ENCODE data around the gene IGSF6. TPM values are rescaled to one million over a fixed set of nuclear protein-coding genes. Genes with fewer than 3 reads are reported as not detected.

The IGSF6 gene
- total and polyA plus RNA-seq, 2 of the 8 experiments (the other 6 are each of a cell fraction or from before 2014, with no cell fraction given), result not detected

- Histone ChIP-seq H2BK20ac (ENCODE audit: low read length) (no peak overlapping the region), H3K36me3 (ENCODE audit: control insufficient read depth in 2 of 4, insufficient read depth in 4 of 4, low read length in 3 of 4) (no peaks in the 10 kb centered on the region), H2AFZ (ENCODE audit: low read length) (no peak overlapping the region), H2BK15ac (ENCODE audit: low read length) (no peak overlapping the region), H3K79me1 (ENCODE audit: low read depth, low read length) (no peaks in the 10 kb centered on the region), H2AK5ac (ENCODE audit: low read depth, low read length) (no peak overlapping the region), H4K20me1 (replicated peaks in 1 of 2; ENCODE audit: control insufficient read depth in 1 of 2, insufficient read depth in 2 of 2, low read length in 2 of 2) (no peaks in the 10 kb centered on the region), H3K23me2 (ENCODE audit: low read depth, low read length) (no peaks in the 10 kb centered on the region), H4K8ac (ENCODE audit: extremely low read depth, insufficient read depth, low read length) (no peak overlapping the region), H3K27me3 (replicated peaks in 1 of 4; ENCODE audit: control insufficient read depth in 3 of 4, extremely low read depth in 1 of 4, insufficient read depth in 3 of 4, low read length in 3 of 4) (no peaks in the 10 kb centered on the region), H2BK120ac (replicated peaks; ENCODE audit: low read depth, low read length) (no peak overlapping the region), H3K56ac (replicated peaks; ENCODE audit: insufficient read length, low read depth, low read length) (no peak overlapping the region), H3K4me1 (replicated peaks in 1 of 4; ENCODE audit: control insufficient read depth in 3 of 4, insufficient read depth in 4 of 4, low read length in 3 of 4) (no peaks in the 10 kb centered on the region), H3K9ac (replicated peaks in 1 of 4; ENCODE audit: extremely low read depth in 1 of 4, low read depth in 3 of 4, low read length in 3 of 4) (no peak overlapping the region), H3K27ac (ENCODE audit: low read depth, low read length) (no peak overlapping the region), H4K5ac (ENCODE audit: insufficient read length, low read depth, low read length) (no peak overlapping the region), H3K4me3 (ENCODE audit: extremely low read depth in 1 of 4, insufficient read depth in 2 of 4, low read depth in 3 of 4, low read length in 4 of 4) (no peak overlapping the region), H3K9me3 (ENCODE audit: insufficient read depth in 2 of 2, low read depth in 1 of 2, low read length in 1 of 2) (no peaks in the 10 kb centered on the region), H2BK5ac (ENCODE audit: low read depth, low read length) (no peak overlapping the region), H3K79me2 (ENCODE audit: control insufficient read depth in 1 of 2, insufficient read depth in 2 of 2, low read length in 2 of 2) (no peaks in the 10 kb centered on the region), H3K14ac (ENCODE audit: insufficient read length) (no peak overlapping the region), H3K18ac (ENCODE audit: extremely low read depth, low read length) (no peak overlapping the region), H2BK12ac (ENCODE audit: low read depth, low read length) (no peak overlapping the region), H3K23ac (ENCODE audit: insufficient read length) (no peak overlapping the region), H4K91ac (replicated peaks; ENCODE audit: insufficient read length, low read length) (no peak overlapping the region), H3K4ac (replicated peaks; ENCODE audit: insufficient read length, low read depth, low read length) (no peak overlapping the region), H3K4me2 (ENCODE audit: insufficient read depth in 1 of 2, low read depth in 2 of 2, low read length in 2 of 2) (no peak overlapping the region)
- POLR2A ChIA-PET (ENCODE audit: partially characterized antibody), result no interaction called here
- WGBS, 2 experiments (ENCODE audit: extremely low coverage in 1 of 2, insufficient coverage in 1 of 2, insufficient read length in 1 of 2, insufficient replicate concordance in 2 of 2, low coverage in 1 of 2, low lambda C conversion rate in 2 of 2, missing lambda C conversion rate in 1 of 2), result 73% methylated on average over 3 of the region's 3 CpGs; no CpG with 5 or more reads in 1 of the 2 experiments
- CTCF ChIA-PET (ENCODE audit: partially characterized antibody), result interaction anchor here (1.1 to 1.4 kb wide), 2 partner anchors 11 to 16 kb away, joined by 3 to 4 read pairs; no protein-coding TSS in a partner anchor
- DNase-seq (ENCODE audit: low read depth in 1 of 2, low spot score in 2 of 2) (no peak), FAIRE-seq (no peak)
- no peak for TF ChIP-seq KDM5A (IDR thresholded peaks at IDR 0.05; ENCODE audit: low read length)
Measured at GRCh38 chr16:21673469-21673868, 21.1 kb upstream of the IGSF6 start.
